GM18498 (cell line): Measurements from ENCODE around the gene SNTG2.
A peak's percentile ranks its signal among the peaks of the same experiment; 100 is the strongest.

Source experiments
- ATAC-seq: cut with Tn5 transposase; IDR thresholded peaks from one replicate; pipeline ENCODE4 v1.9.1; 2021; ENCODE audit warnings: mild to moderate bottlenecking, moderate library complexity; ENCODE audit not compliant: unreplicated experiment

SNTG2 gene

GRCh38 chr2:951224-952006 is 766 bp downstream of the SNTG2 start:
- no peak for ATAC-seq

GRCh38 chr2:953408-953807 is 2.8 kb downstream of the SNTG2 start:
- ATAC-seq = no peak

- ATAC-seq = no peak
Observed at GRCh38 chr2:953975-954686, 3.5 kb downstream of the SNTG2 start.

DNA sequence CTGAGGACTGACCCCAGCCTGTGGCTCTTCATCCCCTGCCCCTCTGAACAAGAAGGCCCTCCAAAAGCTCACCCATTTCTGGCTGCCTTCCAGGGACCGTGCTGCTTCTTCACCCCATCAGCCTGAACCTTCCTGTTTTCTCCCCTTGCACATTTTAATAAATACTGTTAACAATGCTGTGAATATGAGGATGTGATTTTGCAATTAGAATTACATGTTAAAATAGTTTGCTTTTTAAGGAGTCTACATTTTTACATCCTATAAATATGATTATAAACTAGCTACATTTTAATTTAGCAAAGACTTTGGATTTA is 4.0 kb downstream of the SNTG2 start:
- no peak for ATAC-seq

DNA sequence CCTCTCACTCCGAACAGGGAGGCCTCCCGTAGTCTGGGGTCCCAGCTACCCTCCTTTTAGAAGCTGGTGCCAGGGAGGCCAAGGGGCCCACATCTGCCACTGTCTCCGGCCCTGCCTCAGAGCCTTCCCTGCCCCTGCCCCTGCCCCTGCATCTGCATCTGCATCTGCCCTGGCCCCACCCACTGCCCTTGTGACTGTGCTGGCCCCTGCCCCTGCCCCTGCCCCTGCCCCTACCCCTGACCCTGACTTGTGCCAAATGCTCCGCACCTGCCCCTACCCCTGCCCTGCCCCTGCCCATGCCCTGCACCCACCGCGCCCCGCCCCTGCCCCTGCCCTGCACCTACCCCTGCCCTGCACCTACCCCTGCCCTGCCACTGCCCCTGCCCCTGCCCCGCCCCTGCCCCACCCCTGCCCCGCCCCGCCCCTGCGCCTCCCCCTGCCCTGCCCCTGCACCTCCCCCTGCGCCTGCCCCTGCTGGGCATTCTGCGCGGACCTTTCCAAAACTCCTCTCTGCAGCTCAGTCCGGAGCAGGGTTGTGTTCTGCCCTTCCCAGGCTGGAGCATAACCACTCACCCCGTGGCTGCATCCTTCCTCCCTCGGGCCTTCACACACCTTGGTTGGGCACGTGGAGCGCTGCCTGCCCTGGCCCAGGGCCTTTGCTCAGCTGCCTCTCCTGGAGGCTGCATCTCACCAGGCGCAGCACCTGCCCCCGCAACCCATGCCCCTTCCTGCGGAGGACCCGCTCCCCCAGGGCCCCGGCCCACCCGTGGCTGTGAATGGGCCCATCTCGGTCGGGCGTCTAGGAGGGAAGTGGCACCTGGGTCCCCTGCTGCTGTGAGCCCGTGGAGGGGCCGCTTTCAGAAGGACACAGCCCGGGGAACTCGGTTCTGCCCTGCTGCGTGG is 5.4 kb downstream of the SNTG2 start:
- ATAC-seq = no peak

GRCh38 chr2:959457-959856 is 8.8 kb downstream of the SNTG2 start:
- ATAC-seq = no peak

DNA sequence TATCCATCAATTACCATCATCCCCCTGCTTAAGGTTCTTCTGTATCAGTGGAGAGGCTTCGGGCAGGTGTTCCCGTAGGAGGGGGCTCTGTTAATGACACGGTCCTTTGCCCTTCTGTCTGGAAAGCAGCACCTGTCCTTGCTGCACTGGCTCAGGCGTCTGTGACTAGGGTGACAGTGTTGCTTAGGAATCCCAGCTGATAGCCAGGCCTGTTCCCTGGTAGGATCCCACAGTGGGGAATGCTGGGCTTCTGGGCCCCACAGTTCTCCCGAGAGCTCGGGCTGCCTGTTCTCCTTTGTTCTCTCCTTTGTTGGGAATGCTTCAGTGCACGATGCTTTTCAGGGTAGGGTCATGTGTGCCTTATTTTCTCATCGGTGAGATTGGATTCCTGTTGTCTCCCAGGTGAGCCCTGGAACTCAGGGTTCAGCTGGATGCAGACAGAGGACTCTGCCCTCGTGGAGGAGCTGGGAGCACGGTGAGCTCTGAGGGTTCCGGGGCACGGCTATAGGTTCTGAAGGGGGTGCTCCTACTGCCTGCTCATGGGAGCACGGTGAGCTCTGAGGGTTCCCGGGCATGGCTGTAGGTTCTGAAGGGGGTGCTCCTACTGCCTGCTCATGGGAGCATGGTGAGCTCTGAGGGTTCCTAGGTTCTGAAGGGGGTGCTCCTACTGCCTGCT is 9.6 kb downstream of the SNTG2 start:
- no peak for ATAC-seq

DNA sequence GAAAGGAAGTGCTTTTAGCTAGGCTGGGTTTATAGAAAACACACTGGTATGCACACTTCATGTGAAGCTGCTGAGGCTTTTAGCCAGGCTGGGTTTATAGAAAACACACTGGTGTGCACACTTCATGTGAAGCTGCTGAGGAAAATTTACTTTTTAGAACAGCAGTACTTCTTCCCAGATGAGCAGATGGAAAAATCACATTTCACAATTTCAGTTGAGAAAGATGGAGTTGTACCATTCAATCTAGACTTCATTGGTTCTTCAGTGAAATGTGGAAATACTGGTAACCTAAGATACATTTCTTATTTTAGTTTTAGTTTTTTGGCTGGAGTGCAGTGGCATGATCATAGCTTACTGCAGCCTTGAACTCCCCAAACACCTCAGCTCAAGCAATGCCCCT is 11.1 kb downstream of the SNTG2 start:
- no peak for ATAC-seq

DNA sequence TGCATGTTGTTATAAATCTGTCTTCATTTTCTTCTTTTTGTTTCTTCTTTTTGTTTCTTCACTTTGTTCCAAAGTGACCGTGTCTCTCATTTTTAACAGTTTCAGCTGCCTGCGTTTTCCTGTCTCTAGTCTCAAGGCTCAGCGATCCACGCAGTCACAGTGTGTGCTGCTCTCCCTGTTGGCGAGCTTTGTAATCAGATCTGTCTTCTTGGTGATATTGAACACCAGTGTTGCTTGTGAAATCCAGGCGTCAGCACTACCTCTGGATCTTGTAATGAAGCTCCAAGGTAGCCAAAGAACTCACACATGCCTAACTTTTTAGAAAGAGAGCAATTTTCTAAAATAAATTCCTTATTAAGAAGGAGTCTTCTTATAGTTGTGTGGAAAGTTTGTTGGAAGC is 13.2 kb downstream of the SNTG2 start:
- ATAC-seq = no peak

DNA sequence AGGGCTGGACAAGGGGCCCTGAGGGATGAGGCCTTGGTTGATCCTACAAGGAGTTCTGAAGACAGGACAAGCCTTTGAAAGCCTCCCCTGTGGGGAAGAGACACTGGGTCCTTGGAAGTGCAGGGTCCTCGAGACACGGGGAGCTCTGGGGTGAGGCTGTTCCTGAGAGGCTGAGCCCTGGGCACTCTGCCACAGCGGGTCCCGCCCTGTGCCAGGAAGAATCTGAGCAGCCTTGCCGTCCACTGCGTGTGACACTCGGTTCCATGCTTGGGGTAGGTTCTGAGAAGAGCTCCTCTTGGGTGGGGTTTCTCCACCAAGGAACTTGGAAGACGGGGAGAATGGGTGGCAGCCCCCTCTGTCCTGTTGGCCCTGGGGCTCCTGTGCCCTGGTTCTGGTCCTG is 13.9 kb downstream of the SNTG2 start:
- no peak for ATAC-seq

DNA sequence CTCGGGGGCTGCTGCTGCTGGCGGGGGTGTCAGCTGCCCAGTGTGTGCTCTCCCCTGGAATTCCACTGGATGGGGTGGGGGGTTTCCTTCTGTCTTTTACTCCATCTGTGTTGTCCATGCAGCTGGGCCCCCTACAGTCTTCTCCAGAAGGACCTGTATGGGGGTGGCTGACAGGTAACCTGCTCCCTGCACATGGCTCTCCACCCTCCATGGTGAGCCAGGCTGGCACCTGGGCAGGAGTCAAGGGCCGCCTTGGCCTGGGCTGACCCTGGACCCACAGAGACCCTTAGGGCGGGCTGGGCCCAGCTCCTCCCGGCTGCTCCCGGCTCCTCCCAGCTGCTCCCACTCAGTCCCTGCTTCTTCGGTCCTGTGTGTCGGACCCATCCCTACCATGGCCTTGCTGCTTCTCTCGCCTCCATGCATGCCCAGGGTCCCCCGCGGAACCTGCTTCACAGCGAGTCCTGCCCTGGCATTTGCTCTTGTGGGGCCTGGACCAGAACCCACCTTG is 15.0 kb downstream of the SNTG2 start:
- no peak for ATAC-seq

- ATAC-seq = no peak
Observed at GRCh38 chr2:973129-973528, 22.5 kb downstream of the SNTG2 start.

DNA sequence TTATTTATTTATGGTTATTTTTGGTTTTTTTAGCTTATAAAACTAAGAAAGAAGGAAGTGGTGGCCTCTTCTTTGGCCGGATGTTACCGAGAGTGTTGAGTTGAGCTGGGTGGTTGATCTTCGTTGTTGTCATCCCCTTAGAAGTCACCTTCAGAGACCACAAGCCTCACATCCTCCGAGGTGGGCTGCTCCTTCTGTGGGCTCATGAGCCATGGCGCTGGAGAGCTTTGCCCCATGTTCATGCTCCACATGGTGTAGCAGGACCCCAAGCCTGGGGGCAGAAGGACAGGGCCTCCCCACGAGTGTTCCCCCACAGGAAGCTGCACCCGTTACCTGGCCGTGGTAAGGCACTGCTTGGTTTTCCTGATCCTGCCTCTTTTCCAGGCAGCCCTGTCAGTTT is 23.4 kb downstream of the SNTG2 start:
- ATAC-seq = peak; percentile 54

- ATAC-seq = no peak
Observed at GRCh38 chr2:974502-974901, 23.9 kb downstream of the SNTG2 start.

DNA sequence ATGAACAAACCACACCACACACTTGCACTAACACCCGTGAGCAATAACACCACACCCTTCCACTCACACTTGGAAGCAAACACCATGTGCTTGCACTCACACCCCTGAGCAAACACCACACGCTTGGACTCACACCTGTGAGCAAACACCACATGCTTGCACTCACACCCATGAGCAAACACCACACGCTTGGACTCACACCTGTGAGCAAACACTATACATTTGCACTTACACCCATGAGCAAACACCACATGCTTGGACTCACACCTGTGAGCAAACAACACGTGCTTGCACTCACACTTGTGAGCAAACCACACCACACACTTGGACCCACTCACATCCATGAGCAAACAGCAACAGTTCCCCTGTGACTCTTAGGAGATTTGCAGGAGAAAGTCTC is 24.4 kb downstream of the SNTG2 start:
- no peak for ATAC-seq

DNA sequence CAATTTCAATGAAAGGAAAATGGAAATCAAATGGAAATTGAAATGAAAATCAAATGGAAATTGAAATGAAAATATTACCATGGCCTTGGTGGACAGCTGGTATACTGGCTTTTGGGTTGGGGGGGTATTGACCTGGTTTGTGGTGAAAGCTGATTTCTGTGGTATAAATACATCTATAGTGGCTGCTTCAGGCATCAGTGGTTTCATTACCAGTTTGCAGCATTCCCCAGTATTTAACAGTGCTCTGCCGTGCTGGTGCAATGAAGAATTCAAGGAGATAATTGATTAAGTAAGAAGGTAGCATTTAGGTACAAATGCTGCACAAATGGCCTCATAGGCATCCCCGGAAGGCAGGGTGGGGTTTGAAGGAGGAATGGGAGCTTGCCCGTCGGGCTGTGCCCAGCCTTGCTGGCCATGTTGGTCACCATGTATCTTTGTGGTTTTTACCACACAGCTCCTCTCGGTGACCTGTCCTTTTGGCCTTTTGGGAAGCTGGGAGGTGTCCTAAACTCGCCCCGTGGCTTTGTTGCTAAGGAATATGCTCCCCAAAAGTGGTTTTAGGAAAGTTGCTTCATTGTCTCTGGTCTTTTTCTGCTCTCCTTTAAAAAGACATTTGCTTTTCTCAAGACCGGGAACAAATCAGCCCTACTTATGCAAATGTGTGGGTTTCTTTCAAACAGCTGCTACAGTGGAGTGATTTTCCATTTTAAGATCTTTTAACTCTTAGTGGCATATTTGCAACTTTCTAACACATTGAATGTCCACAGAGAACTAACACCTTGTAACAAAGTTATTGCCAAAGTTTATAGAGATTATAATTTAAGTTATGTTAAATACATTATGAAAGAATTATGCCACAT is 28.6 kb downstream of the SNTG2 start:
- ATAC-seq = peak; percentile 64

GRCh38 chr2:980176-980575 is 29.5 kb downstream of the SNTG2 start:
- no peak for ATAC-seq

DNA sequence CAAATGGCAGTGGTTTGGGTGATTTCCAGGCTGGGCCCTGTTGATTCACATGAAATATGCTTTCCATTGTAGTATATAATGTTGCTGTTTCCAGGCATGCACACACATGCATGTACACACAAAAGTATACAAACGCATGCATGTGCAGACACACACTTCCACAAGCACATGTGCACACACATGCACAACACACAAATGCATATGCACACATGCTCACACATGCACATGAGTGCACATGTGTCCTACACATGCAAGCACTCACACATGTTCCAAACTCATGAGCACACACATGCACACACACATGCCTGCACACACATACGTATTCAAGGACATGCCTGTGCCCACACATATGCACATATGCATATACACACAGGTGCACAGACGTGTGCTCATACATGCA is 30.6 kb downstream of the SNTG2 start:
- no peak for ATAC-seq

- no peak for ATAC-seq
Observed at GRCh38 chr2:981759-982158, 31.1 kb downstream of the SNTG2 start.

DNA sequence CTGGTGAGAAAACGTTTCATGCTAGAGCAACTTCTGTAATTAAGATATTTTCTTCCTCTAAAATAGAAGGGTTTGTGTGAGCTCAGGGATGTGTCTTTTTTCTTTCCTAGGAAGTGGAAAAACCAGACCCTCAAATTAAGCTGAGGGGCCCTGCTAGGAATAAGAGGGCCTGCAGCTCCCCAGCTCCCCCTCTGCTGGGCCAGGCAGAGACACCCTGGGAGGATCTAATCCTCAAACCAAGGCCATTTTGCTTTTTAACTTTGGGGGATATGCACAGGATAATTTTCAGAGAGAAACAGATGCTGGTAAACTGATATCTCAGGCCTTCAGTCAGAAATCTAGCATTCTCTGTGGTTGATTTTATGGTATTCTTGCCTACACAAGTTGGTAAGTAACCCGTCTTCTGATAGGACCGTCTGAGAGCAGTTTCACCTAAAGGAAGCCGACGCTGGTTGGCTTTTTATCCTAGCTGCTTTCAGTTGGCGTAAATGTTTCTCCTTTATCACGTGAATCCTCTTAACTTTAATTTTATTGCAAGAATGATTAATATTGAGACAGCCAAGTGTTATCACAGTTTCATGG is 34.8 kb downstream of the SNTG2 start:
- no peak for ATAC-seq
